NCI-H1694 treated with DMSO at 0.1 percent for 48 hours (cell line): ENCODE measurements around the gene BRCA2.

Experiments used
- DNase-seq: peaks from one replicate; lab custom pipeline; 2025; lab: John Stamatoyannopoulos, UW

Gene BRCA2

DNA sequence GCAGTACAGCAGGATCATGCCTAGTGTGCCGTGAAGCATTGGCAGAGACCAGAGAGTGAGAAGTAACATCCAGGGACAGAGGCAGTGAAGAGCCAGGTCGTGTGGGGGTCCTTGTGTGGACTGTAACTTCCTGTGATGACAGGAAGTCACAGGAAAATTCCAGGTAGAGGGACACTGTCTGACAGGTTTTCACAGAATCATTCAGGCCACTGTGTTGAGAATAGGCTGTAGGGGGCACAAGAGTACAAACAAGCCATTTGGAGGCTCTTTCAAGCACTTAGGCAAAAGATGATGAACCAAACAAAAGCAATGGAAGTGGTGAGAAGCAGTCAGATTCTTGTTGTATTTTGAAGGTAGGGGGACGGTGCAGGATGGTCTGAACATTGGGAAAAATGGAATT lies 66.2 kb downstream of the BRCA2 start:
- DNase-seq, result no peak

DNA sequence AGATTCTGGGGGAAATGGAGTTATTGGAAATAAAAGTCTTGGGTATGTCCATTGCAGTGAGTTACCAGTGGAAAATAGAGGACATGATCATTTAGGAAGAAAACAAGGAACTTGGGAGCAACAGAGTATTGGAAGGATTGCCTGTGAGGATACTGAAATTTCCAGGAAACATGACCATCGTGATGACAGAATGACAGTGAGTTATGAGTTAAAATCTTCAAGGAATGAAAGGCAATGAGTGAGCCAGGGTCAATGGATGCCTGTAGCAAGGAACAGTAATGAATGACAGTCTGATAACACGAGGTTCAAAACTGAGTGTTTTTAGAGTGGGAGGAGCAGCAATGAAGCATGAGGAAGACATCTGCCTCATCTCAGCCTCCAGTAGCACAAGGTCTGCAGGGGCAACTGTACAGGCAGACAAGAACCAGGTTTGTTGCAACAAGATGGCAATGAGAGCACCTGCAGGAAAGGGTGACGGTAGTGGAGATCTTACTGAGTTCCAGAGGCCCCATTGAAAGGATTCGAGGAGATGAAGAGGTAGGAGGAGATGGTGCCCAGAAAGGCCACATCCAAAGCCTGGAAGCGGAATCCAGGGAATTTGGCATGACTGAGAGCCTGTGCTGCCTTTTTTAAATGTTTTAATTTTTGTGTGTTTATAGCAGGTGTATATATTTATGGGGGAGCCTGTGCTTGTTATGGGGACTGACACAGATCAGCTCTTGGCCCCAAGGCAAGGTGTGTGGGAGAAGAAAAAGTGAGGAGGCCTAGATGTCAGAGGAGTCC lies 68.7 kb downstream of the BRCA2 start:
- DNase-seq, result no peak

DNA sequence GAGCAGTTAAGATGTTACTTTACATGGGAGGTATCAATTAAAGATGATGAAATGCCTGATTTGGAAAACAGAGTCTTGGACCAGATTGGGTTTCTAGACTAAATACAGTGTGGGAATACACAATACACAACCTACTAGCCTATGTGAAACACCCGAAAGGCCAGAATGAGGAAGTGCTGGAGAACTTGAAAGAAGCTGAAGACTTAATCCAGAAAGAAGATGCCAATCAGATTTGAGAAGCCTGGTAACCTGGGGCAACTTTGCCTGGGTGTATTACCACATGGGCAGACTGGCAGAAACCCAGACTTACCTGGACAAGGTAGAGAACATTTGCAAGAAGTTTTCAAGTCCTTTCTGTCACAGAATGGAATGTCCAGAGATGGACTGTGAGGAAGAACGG lies 69.4 kb downstream of the BRCA2 start:
- no peak for DNase-seq

DNA sequence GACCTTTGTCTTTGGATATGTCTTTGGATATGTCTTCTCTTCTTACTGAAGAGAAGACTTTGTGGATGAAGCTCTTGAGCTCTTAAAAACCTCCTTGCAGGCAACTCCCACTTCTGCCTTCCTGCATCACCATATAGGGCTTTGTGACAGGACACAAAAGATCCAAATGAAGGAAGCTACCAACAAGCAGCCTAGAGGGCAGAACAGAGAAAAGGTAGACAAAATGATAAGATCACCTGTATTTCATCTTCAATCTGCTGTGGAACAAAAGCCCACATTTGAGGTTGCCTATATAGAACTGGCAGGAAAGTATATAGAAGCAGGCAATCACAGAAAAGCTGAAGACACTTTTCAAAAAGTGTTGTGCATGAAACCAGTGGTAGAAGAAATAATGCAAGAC lies 70.1 kb downstream of the BRCA2 start:
- no peak for DNase-seq

DNA sequence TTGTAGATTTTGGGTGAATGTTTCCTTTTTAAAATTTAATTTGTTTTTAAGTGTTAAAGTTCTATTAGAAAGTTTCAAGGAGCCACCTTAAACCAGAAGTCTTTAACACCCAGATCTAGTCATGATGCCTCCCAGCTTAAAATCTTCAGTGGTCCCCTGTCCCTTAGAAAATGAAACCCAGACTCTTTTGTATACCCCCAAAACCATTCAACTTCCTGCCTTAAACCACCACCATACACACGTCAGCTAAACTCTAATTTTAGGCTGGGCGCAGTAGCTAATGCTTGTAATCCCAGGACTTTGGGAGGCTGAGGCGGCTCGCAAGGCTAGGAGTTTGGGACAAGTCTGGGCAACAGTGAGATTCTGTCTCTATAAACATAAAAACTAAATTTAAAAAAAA lies 74.7 kb downstream of the BRCA2 start:
- no peak for DNase-seq

DNA sequence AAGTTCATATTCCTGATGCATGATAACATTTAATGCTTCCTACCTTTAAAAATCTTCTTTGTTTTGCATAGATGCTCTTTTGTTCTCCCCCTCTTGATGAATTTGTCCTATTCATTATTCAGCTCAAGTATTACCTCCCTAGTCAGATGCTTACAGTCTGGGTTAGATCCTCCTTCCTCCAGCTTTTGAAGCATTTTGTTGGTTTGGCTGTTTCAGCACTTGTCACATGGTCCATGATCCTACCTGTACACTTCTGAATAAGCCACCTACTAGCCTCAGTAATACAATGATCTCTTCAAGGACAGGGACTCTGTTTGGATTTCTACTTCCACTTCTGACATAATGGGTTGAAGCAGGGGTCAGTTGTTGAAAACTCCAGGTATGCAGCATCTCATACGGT lies 75.2 kb downstream of the BRCA2 start:
- DNase-seq, result no peak

DNA sequence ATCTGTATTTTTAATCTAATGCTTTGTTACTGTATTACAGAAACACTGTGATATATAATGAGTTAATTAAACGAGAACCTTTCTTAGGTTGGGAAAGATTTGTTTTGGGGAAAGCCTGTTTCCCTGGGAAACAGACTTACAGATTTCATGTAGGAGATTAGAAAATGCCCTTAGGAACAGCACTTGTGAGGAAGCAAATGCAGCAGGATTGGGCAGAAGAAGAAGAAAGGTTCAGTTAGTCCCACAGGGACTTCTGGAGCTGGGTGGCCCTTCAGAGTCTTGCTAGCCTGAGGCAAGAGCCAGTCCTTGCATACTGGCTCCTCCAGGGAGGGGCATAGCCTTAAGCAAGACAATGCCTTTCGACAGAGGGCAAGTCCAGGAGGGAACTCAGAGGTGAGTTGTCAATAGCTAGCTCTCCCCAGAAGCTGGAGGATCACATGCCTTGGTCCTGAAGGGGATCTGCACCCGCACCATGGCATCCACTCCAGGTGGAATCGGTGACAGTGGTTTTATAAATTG lies 75.9 kb downstream of the BRCA2 start:
- DNase-seq, result no peak

DNA sequence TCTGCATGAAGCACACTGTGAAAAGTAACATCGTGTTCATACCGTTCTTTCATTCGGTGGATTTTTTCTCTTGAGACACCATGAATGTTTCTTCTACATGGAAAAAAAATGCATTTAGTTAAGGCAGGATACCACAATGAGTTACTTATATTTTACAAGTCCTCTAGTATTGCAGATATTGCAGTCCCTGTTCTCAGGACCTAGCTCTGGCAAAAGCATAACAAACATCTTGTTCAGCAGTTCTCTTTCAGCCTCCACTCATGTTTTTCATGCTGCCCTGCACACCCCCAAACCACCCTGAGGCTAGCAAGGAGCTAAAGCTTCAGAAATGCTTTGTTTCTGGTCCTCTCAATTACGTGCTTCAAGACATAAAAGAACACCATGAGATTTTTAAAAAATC lies 87.8 kb downstream of the BRCA2 start:
- DNase-seq, result no peak

DNA sequence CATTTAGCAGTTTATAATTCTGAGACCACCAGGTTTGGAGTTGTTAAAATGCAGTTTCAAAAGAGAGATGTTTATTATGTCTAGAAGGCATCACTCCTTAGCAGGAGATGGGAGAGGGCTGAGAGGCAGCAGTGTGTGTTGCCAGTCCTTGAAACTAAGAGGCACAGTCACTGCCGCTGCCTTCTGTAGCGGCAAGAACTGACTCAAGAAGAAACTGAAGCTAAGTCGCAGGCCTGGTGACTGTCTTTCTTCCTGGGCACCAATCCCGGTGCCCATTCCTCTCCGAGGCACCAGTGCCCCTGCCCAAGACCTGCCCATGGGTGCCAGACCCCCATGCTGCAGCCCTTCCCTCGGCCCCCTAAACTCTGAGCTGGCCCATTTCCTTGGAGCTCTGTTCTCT lies 92.5 kb downstream of the BRCA2 start:
- DNase-seq, result no peak

DNA sequence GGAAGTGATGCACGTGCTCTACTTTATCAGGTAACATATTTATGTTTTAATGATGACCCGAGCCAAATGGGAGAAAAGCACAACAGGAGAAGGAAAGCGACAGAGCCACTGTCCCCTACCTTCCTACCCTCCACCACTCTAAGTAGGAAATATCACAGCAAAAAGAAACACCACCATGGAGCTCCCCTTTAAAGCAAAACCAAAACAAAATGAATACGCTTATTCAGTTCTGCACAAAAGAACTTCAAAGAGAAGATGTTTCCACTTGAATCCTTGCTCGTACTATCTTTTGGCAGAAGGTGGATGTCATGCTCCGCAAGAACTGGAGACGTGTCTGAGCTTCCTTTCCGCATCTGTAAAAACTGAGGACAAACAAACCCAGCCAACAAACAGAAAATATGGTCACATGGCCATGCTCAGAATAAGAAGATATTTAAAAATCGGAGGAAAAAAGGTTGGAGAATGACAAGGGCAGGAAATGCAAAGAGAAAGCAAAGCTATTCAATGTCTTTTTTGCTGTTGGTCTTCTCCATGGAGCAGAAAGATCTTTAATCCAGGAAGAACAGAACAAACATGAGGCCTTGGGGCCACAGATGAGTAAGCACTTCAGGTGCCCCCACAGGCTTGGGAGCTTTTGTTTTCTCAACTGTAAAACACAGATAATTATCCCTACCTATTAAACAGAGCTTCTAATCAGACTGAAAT lies 93.1 kb downstream of the BRCA2 start:
- DNase-seq, result no peak

DNA sequence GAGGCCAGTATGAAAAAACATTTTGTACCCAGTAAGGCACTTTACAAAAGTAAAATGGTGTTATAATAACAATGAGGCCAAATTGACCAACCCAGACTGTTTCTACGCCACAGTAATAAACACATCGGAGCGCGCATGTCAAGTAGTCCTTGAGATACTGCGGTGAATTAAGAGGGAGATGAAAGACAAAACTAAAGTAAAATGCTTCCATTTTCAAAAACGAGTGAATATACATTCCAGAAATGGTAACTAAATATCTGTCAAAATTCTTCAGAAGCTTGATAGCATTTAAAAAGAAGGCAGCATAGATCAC lies 93.6 kb downstream of the BRCA2 start:
- DNase-seq, result no peak

DNA sequence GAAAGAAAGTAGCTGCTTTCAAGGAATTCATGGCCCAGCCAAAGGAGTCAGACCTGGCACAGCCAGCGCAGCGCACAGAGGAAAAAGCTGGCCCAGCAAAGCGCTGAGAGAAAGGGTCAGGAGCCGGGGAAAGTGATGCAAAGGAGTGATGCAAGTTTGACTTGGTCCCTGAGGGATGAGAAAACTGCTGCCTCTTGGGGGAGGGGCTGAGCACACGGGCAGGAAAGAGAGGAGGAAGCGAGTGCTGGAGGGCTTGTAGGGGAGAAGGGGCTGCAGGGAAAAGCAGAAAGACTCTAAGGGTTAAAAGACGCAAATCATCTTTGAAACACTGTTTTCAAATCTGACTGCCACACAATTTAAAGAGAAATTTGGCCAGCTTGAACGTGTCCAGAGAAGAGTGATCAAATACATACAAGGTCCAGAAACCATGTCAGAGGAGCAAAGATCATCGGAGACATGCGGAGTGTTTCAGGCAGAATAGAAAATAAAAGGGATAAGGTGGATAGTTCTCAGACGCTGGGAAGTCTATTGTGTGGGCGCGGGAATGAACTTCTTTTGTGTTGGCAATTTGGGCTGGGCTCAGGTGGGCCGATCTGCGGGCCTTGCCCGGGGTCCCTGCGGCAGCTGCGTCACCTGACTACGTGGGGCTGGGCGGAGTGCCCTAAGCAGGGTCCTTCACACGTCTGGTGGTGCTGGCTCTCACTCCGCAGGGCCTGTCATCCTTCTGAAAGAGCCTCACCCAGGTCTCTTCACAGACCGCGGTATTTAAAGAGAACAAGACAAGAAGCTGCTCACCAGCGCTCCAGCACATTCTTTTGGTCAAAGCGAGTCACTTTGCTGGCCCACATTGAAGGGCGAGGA lies 94.5 kb downstream of the BRCA2 start:
- DNase-seq, result no peak

DNA sequence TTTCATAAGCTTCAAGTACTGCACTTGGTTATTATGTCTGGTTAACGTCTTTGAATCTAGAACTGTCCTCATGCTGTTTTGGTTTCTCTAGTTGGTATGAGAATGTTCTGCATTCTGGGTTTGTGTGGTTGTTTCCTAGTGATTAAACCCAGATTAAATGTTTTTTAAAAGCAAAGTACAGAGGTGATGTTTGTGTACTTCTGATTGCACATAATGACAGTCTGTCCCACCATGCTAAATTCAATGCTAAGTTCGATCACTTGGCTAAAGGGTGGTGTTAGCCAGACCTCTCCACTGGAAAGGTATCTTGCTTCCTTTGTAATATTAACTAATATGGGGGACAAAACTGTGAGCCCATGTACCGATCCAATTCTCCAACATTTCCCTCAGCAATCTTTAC lies 98.0 kb downstream of the BRCA2 start:
- no peak for DNase-seq

DNA sequence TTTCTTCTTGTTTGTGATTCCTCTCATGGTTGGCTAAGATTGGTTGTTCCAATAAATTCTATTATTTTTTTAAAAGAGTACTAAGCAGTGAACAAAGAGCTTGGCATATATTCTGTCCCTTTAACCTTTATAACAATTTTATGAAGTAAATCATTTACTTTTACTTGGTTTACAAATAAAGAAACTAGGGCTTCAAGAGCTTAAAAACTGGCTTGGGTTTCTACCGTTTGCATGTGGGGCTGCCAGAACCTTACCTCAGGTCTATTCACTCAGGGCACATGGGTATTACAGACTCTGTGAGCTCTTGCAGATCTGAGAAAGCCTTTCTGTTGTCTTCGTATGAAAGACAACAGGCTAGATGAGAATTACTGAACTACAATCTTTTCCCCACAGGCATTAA lies 99.3 kb downstream of the BRCA2 start:
- no peak for DNase-seq

DNA sequence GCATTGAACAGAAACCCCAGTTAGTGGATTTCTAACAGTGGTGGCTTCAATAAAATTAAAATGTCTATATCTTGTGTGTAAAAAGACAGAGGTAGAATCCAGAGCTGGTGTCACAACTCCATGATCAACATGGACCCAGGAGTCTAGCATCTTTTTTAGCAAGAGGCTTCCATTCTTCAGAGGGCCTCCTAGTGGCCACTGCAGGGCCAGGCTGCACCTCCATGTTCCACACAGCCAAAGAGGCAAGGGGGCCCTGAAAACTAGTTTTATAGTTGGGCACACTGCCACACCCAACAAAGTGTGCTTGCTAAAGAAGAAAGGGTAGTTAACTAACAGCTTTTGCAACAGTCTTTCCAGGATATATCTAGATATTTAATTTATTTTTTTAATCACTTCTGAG lies 99.7 kb downstream of the BRCA2 start:
- no peak for DNase-seq

DNA sequence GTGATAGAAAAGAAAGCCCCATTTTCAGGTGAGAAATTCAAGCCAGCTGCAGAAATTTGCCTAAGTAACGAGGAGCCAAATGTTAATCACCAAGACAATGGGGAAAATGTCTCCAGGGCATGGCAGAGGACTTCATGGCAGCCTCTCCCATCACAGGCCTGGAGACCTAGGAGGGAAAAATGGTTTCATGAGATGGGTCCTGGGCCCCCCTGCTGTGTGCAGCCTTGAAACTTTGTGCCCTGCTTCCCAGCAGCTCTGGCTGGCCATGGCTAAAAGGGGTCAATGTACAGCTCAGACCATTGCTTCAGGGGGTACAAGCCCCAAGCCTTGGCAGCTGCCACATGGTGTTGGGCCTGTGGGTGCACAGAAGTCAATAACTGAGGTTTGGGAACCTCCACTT lies 102.7 kb downstream of the BRCA2 start:
- no peak for DNase-seq

DNA sequence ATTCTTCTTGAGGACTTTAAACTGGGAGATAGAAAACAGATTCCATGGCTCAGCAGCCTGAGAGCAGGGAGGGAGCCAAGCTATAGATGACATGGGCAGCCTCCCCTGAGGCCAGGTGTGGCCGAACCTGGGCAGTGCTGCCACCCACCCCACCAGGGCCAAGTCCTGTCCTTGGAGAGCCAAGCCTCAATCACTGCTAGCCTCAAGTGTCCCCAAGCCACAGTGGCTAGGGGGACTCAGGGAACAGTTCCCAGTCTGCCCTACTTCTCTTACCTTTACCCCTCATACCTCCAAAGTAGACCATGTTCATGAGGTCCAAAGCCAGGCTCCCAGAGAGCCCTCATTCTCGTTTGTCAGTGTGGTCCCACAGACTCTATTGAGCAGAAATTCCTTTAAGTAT lies 104.6 kb downstream of the BRCA2 start:
- no peak for DNase-seq

DNA sequence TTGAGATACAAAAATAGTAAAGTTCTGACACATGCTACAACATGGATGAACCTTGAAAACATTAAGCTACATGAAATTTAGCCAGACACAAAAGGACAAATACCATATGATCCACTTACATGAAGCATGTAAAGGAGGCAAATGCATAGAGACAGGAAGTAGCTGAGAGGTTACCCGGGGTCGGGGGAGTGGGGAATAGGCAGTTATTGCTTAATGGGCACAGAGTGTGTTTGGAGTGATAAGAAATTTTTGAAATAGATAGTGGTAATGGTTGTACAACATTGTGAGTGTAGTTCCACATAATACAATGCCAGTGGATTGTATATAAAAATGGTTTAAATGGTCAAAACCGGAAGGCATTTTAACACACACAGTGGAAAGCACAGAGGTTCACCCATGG lies 108.3 kb downstream of the BRCA2 start:
- DNase-seq, result no peak

DNA sequence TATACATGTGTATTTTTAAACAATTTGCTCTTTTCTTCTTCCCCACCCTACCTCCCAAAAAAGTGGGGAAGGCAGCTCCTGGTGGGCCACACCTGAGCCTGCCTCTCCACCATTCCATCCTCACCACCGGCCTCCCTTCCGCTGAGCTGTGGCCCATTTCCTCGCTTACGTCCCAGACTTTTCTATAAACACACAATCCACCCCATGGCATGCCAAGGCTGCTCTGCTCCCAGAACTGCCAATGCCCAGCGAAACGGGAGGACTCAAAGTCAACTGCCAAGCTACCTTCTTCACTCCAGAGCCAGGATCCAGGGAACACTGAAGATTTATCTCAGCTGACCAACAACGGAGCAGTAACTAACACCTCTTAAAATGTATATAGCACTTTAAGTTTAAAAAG lies 109.8 kb downstream of the BRCA2 start:
- no peak for DNase-seq

DNA sequence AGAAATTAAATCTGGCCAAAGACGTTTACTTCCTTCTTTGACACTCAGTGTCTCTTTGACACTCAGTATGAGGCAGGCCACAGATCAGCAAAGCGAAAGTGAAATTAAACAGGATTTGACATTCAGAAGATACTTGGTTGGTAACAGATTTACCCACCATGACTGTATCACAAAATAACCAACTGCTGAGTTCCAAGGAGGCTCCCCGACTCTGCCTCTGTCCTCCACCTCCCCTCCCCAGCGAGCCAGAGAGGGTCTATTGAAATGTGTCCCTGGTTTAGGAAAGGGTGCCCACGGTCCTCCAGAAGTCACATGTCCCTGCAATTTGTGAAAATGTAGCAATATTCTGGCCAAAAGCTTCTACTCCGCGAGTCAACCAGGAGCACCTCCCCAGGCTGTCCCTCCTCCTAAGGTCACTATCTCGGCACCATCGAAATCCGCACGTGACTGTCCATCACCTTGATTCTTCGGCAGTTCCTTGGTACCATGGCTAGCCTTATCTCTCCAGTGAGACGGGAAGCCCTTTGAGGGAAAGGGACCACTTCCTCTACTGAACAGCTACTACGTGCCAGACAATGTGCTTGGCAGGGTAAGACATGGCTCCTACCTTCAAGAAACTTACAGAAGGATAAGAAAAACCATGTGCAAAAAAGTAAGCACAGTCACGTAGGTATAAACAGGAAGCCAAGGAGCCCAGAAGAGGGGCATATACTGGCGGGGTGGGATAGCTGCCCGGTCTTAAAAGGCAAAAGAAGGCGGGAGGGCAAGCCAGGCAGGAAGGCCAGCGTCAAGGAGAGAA lies 111.1 kb downstream of the BRCA2 start:
- DNase-seq, result no peak

DNA sequence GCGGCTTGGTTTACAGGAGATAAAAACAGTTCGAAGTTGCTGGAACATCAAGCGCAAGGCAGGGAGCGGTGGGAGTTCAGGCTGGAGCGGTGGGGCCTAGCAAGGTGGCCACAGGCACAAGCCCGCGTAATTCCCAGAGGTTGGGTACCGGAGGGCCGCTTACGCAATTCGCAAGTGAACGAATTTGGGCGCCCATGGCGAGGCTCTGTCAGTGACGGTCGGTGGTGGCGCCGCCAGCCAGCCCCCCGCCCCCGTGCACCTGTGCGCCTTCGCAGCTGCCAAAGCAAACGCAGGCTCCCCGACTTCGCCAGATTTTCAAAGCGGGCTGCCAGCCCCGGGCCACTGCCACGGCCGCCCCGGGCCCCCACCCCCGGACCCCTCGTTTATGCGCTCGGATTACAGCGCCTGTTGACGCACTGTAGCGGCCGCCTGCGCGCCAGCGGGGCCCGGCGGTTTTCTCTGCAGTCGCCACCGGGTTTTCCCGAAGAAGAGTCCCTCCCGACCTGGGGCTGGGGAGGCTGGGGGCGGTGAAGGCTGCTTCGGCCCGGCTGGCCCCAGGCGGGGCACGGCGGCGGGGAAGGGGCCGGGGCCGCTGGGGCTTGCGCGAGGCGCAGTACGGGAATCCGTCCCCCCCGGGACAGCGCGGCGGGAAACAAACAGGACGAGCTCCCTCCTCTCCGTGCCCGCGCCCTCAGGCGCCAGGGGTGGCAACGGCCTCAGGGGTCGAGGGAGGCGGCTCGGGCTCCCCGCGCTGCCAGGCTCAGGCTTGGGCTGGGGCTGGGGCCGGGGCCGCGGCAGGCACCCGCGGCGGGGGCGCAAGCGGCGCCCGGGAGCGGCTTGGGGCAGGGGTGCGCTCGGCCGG lies 111.9 kb downstream of the BRCA2 start:
- no peak for DNase-seq
